A549 (cell line): ENCODE results near the gene CCDC77. TPM values are rescaled to one million over a fixed set of nuclear protein-coding genes. Genes with fewer than 3 reads are reported as not detected.

ENCODE experiments used
- ATAC-seq, 2 experiments: fragments of 200-7000 bp in 1 of 2; fragments of >200 bp in 1 of 2; cut with Nextera tagmentation in 1 of 2; cut with Tn5 transposase in 1 of 2; 3 replicates each; pipeline versions ENCODE4 v1.8.0 to v1.9.1; 2018 to 2020; ENCODE audit warnings: mild to moderate bottlenecking in 1 of 2, moderate library complexity in 1 of 2
- CTCF ChIA-PET: fragments of 300-600 bp; sonication (Branson Sonifier 250); formaldehyde crosslinking; extraction: SDS; loops from one replicate; lab custom pipeline; 2021; ENCODE audit warnings: antibody characterized with exemption, inconsistent platforms; lab: Yijun Ruan, JAX
- POLR2A ChIA-PET: fragments of 350-600 bp; formaldehyde crosslinking; extraction: SDS; loops from one replicate; lab custom pipeline; 2021; ENCODE audit warnings: antibody characterized with exemption, inconsistent platforms; lab: Yijun Ruan, JAX
- DNase-seq, 2 experiments: peaks; one replicate each; pipeline versions ENCODE4 v3.0.0 to v3.0.0-alpha.2; 2011 to 2016; ENCODE audit warnings: low read depth in 1 of 2, low spot score in 1 of 2
- FAIRE-seq: peaks from 2 replicates; lab custom pipeline; 2011; peaks lifted over from hg19 to GRCh38; lab: Jason Lieb, UNC
- H3K27ac ChIP-seq, 2 experiments: fragments of >200 bp; sonication (Bioruptor Twin); formaldehyde crosslinking; 3 replicates each; pipeline ENCODE4 v1.5.1; 2016 to 2017
- H3K4me1 ChIP-seq: fragments of >200 bp; sonication (Bioruptor Twin); formaldehyde crosslinking; 3 replicates; pipeline ENCODE4 v1.6.1; 2016
- H3K4me2 ChIP-seq: fragments of >200 bp; sonication (Bioruptor Twin); formaldehyde crosslinking; 3 replicates; pipeline ENCODE4 v1.6.1; 2016
- H3K4me3 ChIP-seq: fragments of >200 bp; sonication (Bioruptor Twin); formaldehyde crosslinking; 3 replicates; pipeline ENCODE4 v1.5.1; 2016
- H3K9me3 ChIP-seq: fragments of >200 bp; sonication (Bioruptor Twin); formaldehyde crosslinking; 3 replicates; pipeline ENCODE4 v1.6.1; 2016
- BCL3 ChIP-seq: fragments of >200 bp; sonication (Bioruptor Twin); formaldehyde crosslinking; IDR thresholded peaks from 3 replicates; pipeline ENCODE4 v1.6.1; 2016
- BHLHE40 ChIP-seq: IDR thresholded peaks from 2 replicates; pipeline ENCODE4 v1.6.1; 2012; ENCODE audit warnings: low read depth, low read length, inconsistent platforms
- CBX2 ChIP-seq: fragments of 200-600 bp; sonication (generic); IDR thresholded peaks from 2 replicates; pipeline ENCODE4 v1.6.1; 2016; ENCODE audit warnings: low read depth, mild to moderate bottlenecking, borderline replicate concordance
- CHD2 ChIP-seq: fragments of 150-350 bp; IDR thresholded peaks from 2 replicates; pipeline ENCODE4 v1.6.1; 2014; ENCODE audit warnings: low read length; ENCODE audit not compliant: partially characterized antibody
- CTCF ChIP-seq: fragments of >200 bp; sonication (Bioruptor Twin); formaldehyde crosslinking; IDR thresholded peaks from 3 replicates; pipeline ENCODE4 v1.5.1; 2016
- E2F6 ChIP-seq: IDR thresholded peaks from 2 replicates; pipeline ENCODE4 v1.6.1; 2012; ENCODE audit warnings: low read depth, borderline replicate concordance
- EHF ChIP-seq: fragments of 250-450 bp; sonication (Bioruptor Pico); IDR thresholded peaks from 2 replicates; pipeline ENCODE4 v1.5.0; 2020; ENCODE audit warnings: mild to moderate bottlenecking
- EHMT2 ChIP-seq: fragments of 200-600 bp; sonication (generic); IDR thresholded peaks from 2 replicates; pipeline ENCODE4 v1.6.1; 2016; ENCODE audit warnings: antibody characterized with exemption, low read depth, mild to moderate bottlenecking, moderate library complexity
- ESRRA ChIP-seq: fragments of 150-350 bp; IDR thresholded peaks from 2 replicates; pipeline ENCODE4 v1.6.1; 2014; ENCODE audit warnings: mild to moderate bottlenecking, low read length, borderline replicate concordance
- FOSL2 ChIP-seq, 2 experiments: fragments of 450-650 bp in 1 of 2; fragments of >200 bp in 1 of 2; sonication (Bioruptor Twin) in 1 of 2; formaldehyde crosslinking; IDR thresholded peaks; 2 replicates each; pipeline versions ENCODE4 v1.5.0 to v1.6.1; 2016 to 2020; ENCODE audit warnings: mild to moderate bottlenecking in 1 of 2, moderate library complexity in 1 of 2
- FOXS1 ChIP-seq: fragments of 250-450 bp; sonication (Bioruptor Pico); IDR thresholded peaks from 2 replicates; pipeline ENCODE4 v1.5.0; 2020; ENCODE audit warnings: mild to moderate bottlenecking, moderate library complexity
- HDAC2 ChIP-seq: fragments of 200-600 bp; sonication (generic); IDR thresholded peaks from 2 replicates; pipeline ENCODE4 v1.6.1; 2016
- HOXB13 ChIP-seq: fragments of 250-450 bp; sonication (Bioruptor Pico); IDR thresholded peaks from 2 replicates; pipeline ENCODE4 v1.5.0; 2020; ENCODE audit warnings: low read depth, mild to moderate bottlenecking, moderate library complexity
- HOXB5 ChIP-seq: fragments of 250-450 bp; sonication (Bioruptor Pico); IDR thresholded peaks from 2 replicates; pipeline ENCODE4 v1.5.0; 2020; ENCODE audit warnings: mild to moderate bottlenecking, moderate library complexity
- KDM1A ChIP-seq: fragments of 200-600 bp; sonication (generic); IDR thresholded peaks from 2 replicates; pipeline ENCODE4 v1.6.1; 2016; ENCODE audit warnings: low read depth, mild to moderate bottlenecking
- KDM5A ChIP-seq: fragments of 200-600 bp; sonication (generic); IDR thresholded peaks from 2 replicates; pipeline ENCODE4 v1.6.1; 2016; ENCODE audit warnings: antibody characterized with exemption, mild to moderate bottlenecking
- MAFK ChIP-seq: fragments of 450-650 bp; IDR thresholded peaks from 2 replicates; pipeline ENCODE4 v1.6.1; 2014; ENCODE audit not compliant: partially characterized antibody
- MAZ ChIP-seq: fragments of 150-350 bp; IDR thresholded peaks from 2 replicates; pipeline ENCODE4 v1.6.1; 2014; ENCODE audit warnings: antibody characterized with exemption, low read depth, low read length, borderline replicate concordance
- MYC ChIP-seq: IDR thresholded peaks from 2 replicates; pipeline ENCODE4 v1.6.1; 2012; ENCODE audit warnings: mild to moderate bottlenecking, inconsistent platforms, low read length, improper control_type of control experiment, borderline replicate concordance
- NFE2L2 ChIP-seq: fragments of 150-350 bp; conservative IDR thresholded peaks from 2 replicates; pipeline ENCODE4 v1.6.1; 2014; ENCODE audit warnings: low read length
- NR3C1 ChIP-seq: fragments of >200 bp; sonication (Bioruptor Twin); formaldehyde crosslinking; IDR thresholded peaks from 3 replicates; pipeline ENCODE4 v1.6.1; 2017
- PHF8 ChIP-seq: fragments of 200-600 bp; sonication (generic); IDR thresholded peaks from 2 replicates; pipeline ENCODE4 v1.6.1; 2016; ENCODE audit warnings: low read depth, mild to moderate bottlenecking, antibody characterized with exemption, moderate library complexity, borderline replicate concordance
- POLR2A ChIP-seq: IDR thresholded peaks from 2 replicates; pipeline ENCODE4 v1.6.1; 2012; ENCODE audit warnings: mild to moderate bottlenecking, low read length
- POLR2AphosphoS2 ChIP-seq: conservative IDR thresholded peaks from 2 replicates; pipeline ENCODE4 v1.6.1; 2012; ENCODE audit warnings: low read length, improper control_type of control experiment, inconsistent platforms
- RAD21 ChIP-seq, 2 experiments: fragments of >200 bp in 1 of 2; sonication (Bioruptor Twin) in 1 of 2; formaldehyde crosslinking in 1 of 2; IDR thresholded peaks in 1 of 2; conservative IDR thresholded peaks in 1 of 2; 2 replicates in 1 of 2; 3 replicates in 1 of 2; pipeline ENCODE4 v1.6.1; 2012 to 2018; ENCODE audit warnings: inconsistent platforms in 1 of 2
- RCOR1 ChIP-seq: fragments of 150-350 bp; IDR thresholded peaks from 2 replicates; pipeline ENCODE4 v1.6.1; 2014; ENCODE audit warnings: antibody characterized with exemption, low read length, low read depth
- RFX5 ChIP-seq: fragments of 450-650 bp; IDR thresholded peaks from 2 replicates; pipeline ENCODE4 v1.7.1; 2014; ENCODE audit warnings: antibody characterized with exemption, mild to moderate bottlenecking, moderate library complexity
- RNF2 ChIP-seq: fragments of 200-600 bp; sonication (generic); IDR thresholded peaks from 2 replicates; pipeline ENCODE4 v1.6.1; 2016; ENCODE audit warnings: low read depth, mild to moderate bottlenecking, antibody characterized with exemption, moderate library complexity, borderline replicate concordance
- SREBF2 ChIP-seq: fragments of 450-650 bp; IDR thresholded peaks from 2 replicates; pipeline ENCODE4 v1.6.1; 2014; ENCODE audit warnings: mild to moderate bottlenecking, moderate library complexity
- ZFP36 ChIP-seq: fragments of 450-650 bp; IDR thresholded peaks from 2 replicates; pipeline ENCODE4 v1.6.1; 2014; ENCODE audit warnings: borderline replicate concordance; ENCODE audit not compliant: partially characterized antibody
- ZSCAN20 ChIP-seq: fragments of 250-450 bp; sonication (Bioruptor Pico); IDR thresholded peaks from 2 replicates; pipeline ENCODE4 v1.8.0; 2022; ENCODE audit warnings: mild to moderate bottlenecking, moderate library complexity
- WGBS: methylation state at CpG from one replicate; pipeline ENCODE4 v1.1.6; 2017; ENCODE audit errors: missing lambda C conversion rate; 5-methylcytosine and 5-hydroxymethylcytosine counted together
- polyA minus RNA-seq: library from RNA; depleted of rRNA, polyadenylated mRNA; stranded (reverse); fragments of >200 nt; gene quantifications from 2 replicates; pipeline ENCODE4 v1.2.3, GENCODE V29; 2011; rRNA and poly(A)+ RNA removed
- polyA plus RNA-seq, 4 experiments: library from polyadenylated mRNA; depleted of rRNA in 3 of 4; stranded (reverse); fragments of >200 nt; fragmentation: RNase III in 1 of 4; extraction: RNeasy Plus Mini Kit Qiagen cat#74134 plus additional on column Dnase treatment in 1 of 4; gene quantifications; 2 replicates in 3 of 4; 3 replicates in 1 of 4; pipeline ENCODE4 v1.2.3, GENCODE V29; 2011 to 2017
- TF ChIP-seq, protein P1 (sequence below): fragments of 200-600 bp; sonication (generic); IDR thresholded peaks from 2 replicates; pipeline ENCODE4 v1.6.1; 2016; ENCODE audit warnings: antibody characterized with exemption, mild to moderate bottlenecking, moderate library complexity

CCDC77 gene
- 15.6 and 23.1 TPM in 2 replicates for polyA plus RNA-seq (2011; rRNA removed)
- polyA plus RNA-seq (2012; cell fraction: cytosol; rRNA removed) = 6.0 and 7.1 TPM in 2 replicates
- polyA plus RNA-seq (2012; cell fraction: nucleus; rRNA removed) = 5.5 and 11.8 TPM in 2 replicates
- polyA plus RNA-seq (2017; fragmentation: RNase III; extraction: RNeasy Plus Mini Kit Qiagen cat#74134 plus additional on column Dnase treatment) = 15.4 to 16.4 TPM (median 16.3 TPM) in 3 replicates
- 8.7 and 12.7 TPM in 2 replicates for polyA minus RNA-seq

- FAIRE-seq = peak; percentile 70
- CTCF ChIA-PET = interaction anchor here (0.6 to 2.5 kb wide), 12 partner anchors 9 to 146 kb away, joined by 3 to 16 read pairs (median 5); partner anchors contain the start of gene KDM5A
- TF ChIP-seq CTCF = no peak; the same call in 1 of the 3 replicates
- no peak for TF ChIP-seq MYC
- 0 out of 2 replicates have a peak, but pooled peaks have one; percentile 7 for TF ChIP-seq PHF8
- no peak for TF ChIP-seq POLR2A
- TF ChIP-seq RAD21 (conservative IDR thresholded peaks at IDR 0.05 in 1 of 2, IDR thresholded peaks at IDR 0.05 in 1 of 2) = no peak
- peak; percentile 32; the same call in 1 of the 2 replicates for TF ChIP-seq SREBF2
- peak; percentile 51; the same call in 1 of the 2 replicates for TF ChIP-seq RFX5
- TF ChIP-seq BCL3 = no peak
- no peak for TF ChIP-seq HOXB13 (CRISPR knock-in tag)
- no peak for TF ChIP-seq POLR2AphosphoS2
- peak; percentile 33; the same call in 1 of the 2 replicates for TF ChIP-seq E2F6
- TF ChIP-seq RNF2 = no peak
- TF ChIP-seq NR3C1 = no peak
- TF ChIP-seq RCOR1 = no peak
- no peak for TF ChIP-seq ZFP36
- no peak for TF ChIP-seq FOSL2 (IDR thresholded peaks at IDR 0.05)
- TF ChIP-seq FOSL2 (CRISPR knock-in tag; IDR thresholded peaks at IDR 0.05) = no peak
- peak; percentile 77; the same call in 1 of the 2 replicates for TF ChIP-seq MAZ
- no peak for TF ChIP-seq EHMT2
- TF ChIP-seq ESRRA = no peak
- TF ChIP-seq FOXS1 (CRISPR knock-in tag) = no peak
- TF ChIP-seq MAFK = no peak
- TF ChIP-seq HOXB5 = no peak
- peak; percentile 92 for TF ChIP-seq CHD2
- no peak for TF ChIP-seq ZSCAN20
- no peak for TF ChIP-seq EHF (CRISPR knock-in tag)
- no peak for TF ChIP-seq NFE2L2
- no peak for TF ChIP-seq BHLHE40
- peak; percentile 68 for TF ChIP-seq KDM5A
- TF ChIP-seq, protein P1, sequence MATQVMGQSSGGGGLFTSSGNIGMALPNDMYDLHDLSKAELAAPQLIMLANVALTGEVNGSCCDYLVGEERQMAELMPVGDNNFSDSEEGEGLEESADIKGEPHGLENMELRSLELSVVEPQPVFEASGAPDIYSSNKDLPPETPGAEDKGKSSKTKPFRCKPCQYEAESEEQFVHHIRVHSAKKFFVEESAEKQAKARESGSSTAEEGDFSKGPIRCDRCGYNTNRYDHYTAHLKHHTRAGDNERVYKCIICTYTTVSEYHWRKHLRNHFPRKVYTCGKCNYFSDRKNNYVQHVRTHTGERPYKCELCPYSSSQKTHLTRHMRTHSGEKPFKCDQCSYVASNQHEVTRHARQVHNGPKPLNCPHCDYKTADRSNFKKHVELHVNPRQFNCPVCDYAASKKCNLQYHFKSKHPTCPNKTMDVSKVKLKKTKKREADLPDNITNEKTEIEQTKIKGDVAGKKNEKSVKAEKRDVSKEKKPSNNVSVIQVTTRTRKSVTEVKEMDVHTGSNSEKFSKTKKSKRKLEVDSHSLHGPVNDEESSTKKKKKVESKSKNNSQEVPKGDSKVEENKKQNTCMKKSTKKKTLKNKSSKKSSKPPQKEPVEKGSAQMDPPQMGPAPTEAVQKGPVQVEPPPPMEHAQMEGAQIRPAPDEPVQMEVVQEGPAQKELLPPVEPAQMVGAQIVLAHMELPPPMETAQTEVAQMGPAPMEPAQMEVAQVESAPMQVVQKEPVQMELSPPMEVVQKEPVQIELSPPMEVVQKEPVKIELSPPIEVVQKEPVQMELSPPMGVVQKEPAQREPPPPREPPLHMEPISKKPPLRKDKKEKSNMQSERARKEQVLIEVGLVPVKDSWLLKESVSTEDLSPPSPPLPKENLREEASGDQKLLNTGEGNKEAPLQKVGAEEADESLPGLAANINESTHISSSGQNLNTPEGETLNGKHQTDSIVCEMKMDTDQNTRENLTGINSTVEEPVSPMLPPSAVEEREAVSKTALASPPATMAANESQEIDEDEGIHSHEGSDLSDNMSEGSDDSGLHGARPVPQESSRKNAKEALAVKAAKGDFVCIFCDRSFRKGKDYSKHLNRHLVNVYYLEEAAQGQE = peak; percentile 95
- no peak for TF ChIP-seq HDAC2
- no peak for TF ChIP-seq CBX2
- no peak for TF ChIP-seq KDM1A
These were observed at the start of gene CCDC77 for GRCh38 chr12:401235-402028. Gene CCDC77 (plus strand): TSS chr12:401644. CDS start chr12:409384, 7,740 bp downstream.

More at GRCh38 chr12:401235-402028, at the start of gene CCDC77:
- peak within 1 kb of the TSS; percentile 72 for H3K4me3 ChIP-seq
- ATAC-seq (peak; percentile 97 to 99), DNase-seq (peak; percentile 78 to 95)
- peak within 1 kb of the TSS; percentile 60 to 78 for H3K27ac ChIP-seq
- POLR2A ChIA-PET = interaction anchor here (0.6 to 2.3 kb wide), 2 partner anchors 10 to 12 kb away, joined by 4 to 19 read pairs; partner anchors contain the start of gene KDM5A
- H3K4me1 ChIP-seq = peaks cover 17% of the 10 kb centered on the region
- 3% methylated on average over 43 of the region's 45 CpGs for WGBS
- peak within 1 kb of the TSS; percentile 74 for H3K4me2 ChIP-seq
- no peaks in the 10 kb centered on the region for H3K9me3 ChIP-seq
